Epidermal melanocyte (primary cell): ENCODE data around the gene ERN1.

Source experiments
- DNase-seq: peaks from one replicate; pipeline ENCODE4 v3.0.0; 2011; ENCODE audit warnings: low spot score; ENCODE audit not compliant: insufficient read length

ERN1 gene

GRCh38 chr17:64084940-64085649 is 44.8 kb downstream of the ERN1 start:
- DNase-seq: no peak

- DNase-seq: no peak
These were observed 45.6 kb downstream of the ERN1 start for GRCh38 chr17:64084086-64084939.

- DNase-seq: no peak
These were observed 46.3 kb downstream of the ERN1 start for GRCh38 chr17:64083563-64084085.

GRCh38 chr17:64083093-64083492 is 46.9 kb downstream of the ERN1 start:
- DNase-seq: no peak

GRCh38 chr17:64081802-64082799 is 47.8 kb downstream of the ERN1 start:
- DNase-seq: no peak

GRCh38 chr17:64080174-64080618 is 49.7 kb downstream of the ERN1 start:
- DNase-seq: no peak

- no peak for DNase-seq
These were observed 52.6 kb downstream of the ERN1 start for GRCh38 chr17:64077379-64077778.

- no peak for DNase-seq
These were observed 54.0 kb downstream of the ERN1 start for GRCh38 chr17:64075913-64076312.

GRCh38 chr17:64074704-64075426 is 55.1 kb downstream of the ERN1 start:
- DNase-seq: no peak

GRCh38 chr17:64073771-64074703 is 55.9 kb downstream of the ERN1 start:
- DNase-seq: no peak

- DNase-seq: no peak
These were observed 58.8 kb downstream of the ERN1 start for GRCh38 chr17:64071111-64071510.

GRCh38 chr17:64070213-64070612 is 59.7 kb downstream of the ERN1 start:
- DNase-seq: no peak

GRCh38 chr17:64069143-64069542 is 60.8 kb downstream of the ERN1 start:
- no peak for DNase-seq

- no peak for DNase-seq
These were observed 62.3 kb downstream of the ERN1 start for GRCh38 chr17:64067657-64068056.

- DNase-seq: no peak
These were observed 63.2 kb downstream of the ERN1 start for GRCh38 chr17:64066716-64067115.

- no peak for DNase-seq
These were observed 64.8 kb downstream of the ERN1 start for GRCh38 chr17:64065161-64065560.

- no peak for DNase-seq
These were observed 65.6 kb downstream of the ERN1 start for GRCh38 chr17:64064331-64064730.

- DNase-seq: no peak
These were observed 66.1 kb downstream of the ERN1 start for GRCh38 chr17:64063766-64064224.

GRCh38 chr17:64063088-64063487 is 66.9 kb downstream of the ERN1 start:
- DNase-seq: no peak
